GM20000 (cell line): ENCODE measurements around the gene JPH4.
"Not testable (repeated sequence)": the region's sequence is repeated elsewhere in the genome, so short reads cannot be mapped to it uniquely, and the experiment has no call there.

ENCODE experiments used
- DNase-seq: peaks from one replicate; pipeline ENCODE4 v3.0.0; 2012; ENCODE audit warnings: low spot score
- CTCF ChIP-seq: IDR thresholded peaks from 2 replicates; pipeline ENCODE4 v1.5.1; 2012; ENCODE audit warnings: mild to moderate bottlenecking, control low read depth; ENCODE audit errors: extremely low read depth, missing control alignments

JPH4 gene

DNA sequence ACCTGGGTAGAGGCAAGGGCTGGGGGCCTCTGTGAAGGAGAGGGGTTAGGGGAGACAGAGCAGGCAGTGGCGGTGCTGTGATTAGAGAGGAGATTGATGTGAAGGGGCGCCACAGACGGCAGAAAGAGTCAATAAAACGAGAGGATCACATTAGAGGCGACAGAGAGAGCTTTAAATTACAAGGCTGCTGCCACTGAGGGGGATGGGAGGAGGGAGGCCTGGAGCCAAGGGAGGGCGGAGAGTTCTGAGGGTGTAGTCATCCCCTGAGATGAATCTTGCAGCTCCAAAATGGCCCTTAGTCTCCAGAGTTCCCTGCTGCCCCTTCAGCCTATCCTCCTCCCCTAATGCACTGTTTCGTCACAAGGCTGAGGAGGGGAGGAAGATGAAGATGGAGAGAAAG is 39.8 kb downstream of the JPH4 start:
- DNase-seq = no peak
- no peak for TF ChIP-seq CTCF

DNA sequence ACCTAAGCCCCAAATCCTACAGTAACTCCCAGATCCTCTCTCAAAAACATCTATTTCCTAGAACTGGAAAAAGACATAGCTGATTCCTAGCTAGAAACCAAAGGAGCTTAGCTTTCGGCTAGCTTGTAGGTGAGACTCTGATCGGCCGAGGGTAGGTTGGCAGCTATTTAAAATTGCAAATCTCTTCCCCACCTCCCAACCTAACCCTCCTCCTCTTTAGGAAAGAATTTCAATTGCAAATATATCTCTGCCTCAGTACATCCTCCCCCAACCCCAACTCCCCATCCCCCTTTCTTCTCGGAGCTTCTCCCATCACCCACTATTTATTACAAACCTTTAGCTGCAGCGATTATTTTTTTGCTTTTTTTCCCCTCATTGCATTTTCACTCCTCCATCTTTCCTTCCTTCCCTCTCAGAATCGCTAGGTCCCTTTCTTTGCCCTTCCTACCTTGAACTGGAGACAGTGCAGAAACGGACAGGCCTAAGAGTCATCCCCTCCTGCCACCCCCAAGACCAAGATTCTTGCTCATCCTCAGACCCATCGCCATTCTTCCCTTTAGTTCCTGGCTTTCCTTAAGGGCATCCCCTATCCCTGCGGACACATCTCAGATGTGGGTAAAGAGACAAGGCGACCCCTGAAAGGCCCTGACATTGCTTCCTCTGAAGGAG is 40.4 kb downstream of the JPH4 start:
- DNase-seq = no peak
- no peak for TF ChIP-seq CTCF

DNA sequence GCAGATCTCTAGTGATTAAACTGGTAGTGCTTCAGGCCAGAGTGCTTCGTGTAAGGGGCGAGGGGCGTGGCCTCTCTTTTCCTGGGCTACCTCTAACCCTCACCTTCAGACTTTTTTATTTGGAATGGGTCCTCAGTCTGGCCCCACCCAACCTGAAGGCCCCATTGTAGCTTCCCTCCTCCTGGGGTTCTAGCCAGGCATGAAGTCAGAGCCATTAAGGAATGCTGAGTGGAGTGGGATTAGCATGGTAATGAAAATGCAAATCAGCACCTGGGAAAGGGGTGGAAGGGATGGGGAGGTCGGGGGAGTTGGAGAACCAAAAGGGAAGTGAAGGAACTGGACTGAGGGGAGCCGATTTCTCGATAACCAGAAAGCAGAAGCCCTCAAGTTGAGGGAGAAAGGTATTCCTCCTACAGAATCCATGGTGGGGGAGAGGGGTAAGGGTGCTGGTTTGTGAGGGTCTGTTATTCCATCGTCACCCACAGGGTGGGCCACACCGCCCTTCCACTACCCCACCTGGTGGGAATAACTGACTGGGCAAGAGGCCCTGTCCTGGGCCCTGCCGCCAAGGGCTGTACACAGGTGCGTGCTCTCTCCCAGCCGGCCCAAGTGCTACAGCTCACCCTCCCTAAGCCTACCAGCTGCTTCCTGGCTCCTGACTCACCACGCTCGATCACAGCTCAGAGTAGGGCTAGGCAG is 41.1 kb downstream of the JPH4 start:
- TF ChIP-seq CTCF = no peak
- DNase-seq = no peak

GRCh38 chr14:23536906-23537305 is 41.7 kb downstream of the JPH4 start:
- not testable (repeated sequence) for DNase-seq

DNA sequence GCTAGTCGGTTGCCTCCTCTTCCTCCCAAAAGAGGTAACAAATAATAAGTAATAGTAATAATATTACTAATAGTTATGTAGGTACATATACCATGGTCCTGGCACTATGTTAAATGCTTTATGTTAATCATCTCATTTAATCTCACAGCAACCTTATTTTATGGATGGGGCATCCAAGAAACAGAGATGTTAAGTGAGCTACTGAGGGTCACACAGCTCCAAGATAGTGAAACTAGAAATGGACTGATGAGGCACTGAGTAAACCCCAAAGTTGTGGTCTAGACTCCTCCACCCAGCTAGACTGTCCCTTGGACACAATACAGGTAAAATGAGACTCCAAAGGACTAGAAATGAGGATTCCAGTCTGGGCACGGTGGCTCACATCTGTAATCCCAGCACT is 42.1 kb downstream of the JPH4 start:
- DNase-seq = no peak

DNA sequence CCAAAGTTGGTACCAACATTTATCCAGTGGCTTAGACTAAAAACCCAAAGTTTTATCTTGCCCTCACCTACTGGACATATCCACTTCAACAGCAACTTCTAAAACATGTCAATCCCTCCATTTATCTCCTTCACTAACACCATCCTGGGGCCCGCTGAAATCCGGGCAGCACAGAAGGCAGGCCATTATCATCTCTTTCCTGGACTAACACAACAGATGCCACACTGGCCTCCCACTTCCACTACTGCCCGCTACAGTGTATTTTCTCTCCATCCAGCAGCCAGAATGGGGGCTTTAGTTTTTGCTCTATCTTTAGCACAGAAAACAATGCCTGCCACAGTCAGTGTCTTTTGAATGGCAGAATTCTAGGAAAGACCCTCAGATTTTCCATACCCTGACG is 42.6 kb downstream of the JPH4 start:
- DNase-seq = no peak
- TF ChIP-seq CTCF = no peak

More for the DNA sequence above, 42.1 kb downstream of the JPH4 start:
- no peak for TF ChIP-seq CTCF

GRCh38 chr14:23533652-23534435 is 44.7 kb downstream of the JPH4 start:
- no peak for DNase-seq

More at GRCh38 chr14:23533652-23534435, 44.7 kb downstream of the JPH4 start:
- TF ChIP-seq CTCF = no peak
